HL-60/S4 treated with retinoic acid at 250 ng/mL for 4 days and 3 days (cell line): ENCODE results near the gene HPSE2.
"Not testable (repeated sequence)": the region's sequence is repeated elsewhere in the genome, so short reads cannot be mapped to it uniquely, and the experiment has no call there.

ENCODE experiments used
- in situ Hi-C: fragments of 300-500 bp; cut with MboI; formaldehyde crosslinking; loops from 2 replicates; pipeline ENCODE4 v1.7.0; 2022; ENCODE audit warnings: low sequenced_read_pairs

The HPSE2 gene

GRCh38 chr10:99235658-99236626 is at the start of gene HPSE2:
Gene HPSE2, minus strand, starts transcription at chr10:99235852.
- in situ Hi-C loops = no loop called here

GRCh38 chr10:99280472-99280871 is 44.8 kb upstream of the HPSE2 start:
- in situ Hi-C loops = no loop called here

DNA sequence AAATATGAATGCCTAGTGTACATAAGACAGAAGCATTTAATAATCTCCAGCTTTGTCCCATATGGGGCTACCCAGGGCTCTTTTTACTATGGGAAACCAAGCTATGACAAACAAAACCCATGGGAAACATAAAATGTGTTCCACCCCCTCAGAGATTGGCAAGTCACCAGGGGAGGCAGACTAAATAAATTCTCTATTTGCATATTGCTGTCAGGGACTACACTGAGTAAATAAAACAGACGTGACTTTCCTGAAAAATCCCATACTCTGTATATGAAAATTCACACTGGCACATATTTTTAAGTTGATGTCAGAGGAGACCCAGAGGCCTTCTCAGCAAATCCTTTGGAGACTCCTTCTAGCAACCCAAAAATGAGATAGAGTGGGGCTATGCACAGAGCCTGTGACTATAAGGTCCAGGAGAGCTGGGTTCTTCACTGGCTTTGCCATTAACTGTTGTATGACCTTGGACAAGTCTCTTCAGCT is 44.0 kb upstream of the HPSE2 start:
- in situ Hi-C loops = no loop called here

- in situ Hi-C loops = no loop called here
These were observed 41.3 kb upstream of the HPSE2 start for GRCh38 chr10:99276848-99277486.

DNA sequence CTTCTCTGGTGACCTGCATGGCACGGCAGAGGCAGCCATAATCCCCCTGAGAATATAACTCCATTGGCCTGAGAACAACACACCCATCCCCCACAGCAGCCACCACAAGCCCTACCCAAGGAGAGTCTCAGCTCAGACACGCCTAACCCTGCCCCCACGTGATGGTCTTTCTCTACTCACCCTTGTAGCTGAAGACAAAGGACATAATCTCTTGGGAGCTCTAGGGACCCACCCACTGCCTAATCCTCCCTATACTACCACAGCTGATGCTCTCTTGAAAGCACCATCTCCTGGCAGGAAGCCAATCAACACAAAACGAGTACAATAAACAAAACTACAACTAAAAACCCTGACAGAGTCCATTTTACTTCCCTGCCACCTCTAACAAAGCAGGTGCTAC is 30.7 kb upstream of the HPSE2 start:
- in situ Hi-C loops = loop anchor here (25.0 kb wide), 1 partner anchor 804 kb away; no protein-coding TSS in a partner anchor

GRCh38 chr10:99248824-99249223 is 13.2 kb upstream of the HPSE2 start:
- in situ Hi-C loops = no loop called here

DNA sequence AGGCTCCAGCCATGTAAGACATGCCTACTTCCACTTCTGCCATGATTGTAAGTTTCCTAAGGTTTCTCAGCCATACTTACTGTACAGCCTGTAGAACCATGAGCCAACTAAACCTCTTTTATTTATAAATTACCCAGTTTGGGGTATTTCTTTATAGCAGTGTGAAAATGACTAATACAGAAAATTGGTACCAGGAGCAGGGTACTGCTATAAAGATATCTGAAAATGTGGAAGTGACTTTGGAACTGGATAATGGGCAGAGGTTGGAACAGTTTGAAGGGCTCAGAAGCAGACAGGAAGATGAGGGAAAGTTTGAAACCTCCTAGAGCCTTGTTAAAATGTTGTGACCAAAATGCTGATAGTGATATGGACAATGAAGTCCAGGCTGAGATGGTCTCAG is 12.2 kb upstream of the HPSE2 start:
- in situ Hi-C loops = not testable (repeated sequence)

DNA sequence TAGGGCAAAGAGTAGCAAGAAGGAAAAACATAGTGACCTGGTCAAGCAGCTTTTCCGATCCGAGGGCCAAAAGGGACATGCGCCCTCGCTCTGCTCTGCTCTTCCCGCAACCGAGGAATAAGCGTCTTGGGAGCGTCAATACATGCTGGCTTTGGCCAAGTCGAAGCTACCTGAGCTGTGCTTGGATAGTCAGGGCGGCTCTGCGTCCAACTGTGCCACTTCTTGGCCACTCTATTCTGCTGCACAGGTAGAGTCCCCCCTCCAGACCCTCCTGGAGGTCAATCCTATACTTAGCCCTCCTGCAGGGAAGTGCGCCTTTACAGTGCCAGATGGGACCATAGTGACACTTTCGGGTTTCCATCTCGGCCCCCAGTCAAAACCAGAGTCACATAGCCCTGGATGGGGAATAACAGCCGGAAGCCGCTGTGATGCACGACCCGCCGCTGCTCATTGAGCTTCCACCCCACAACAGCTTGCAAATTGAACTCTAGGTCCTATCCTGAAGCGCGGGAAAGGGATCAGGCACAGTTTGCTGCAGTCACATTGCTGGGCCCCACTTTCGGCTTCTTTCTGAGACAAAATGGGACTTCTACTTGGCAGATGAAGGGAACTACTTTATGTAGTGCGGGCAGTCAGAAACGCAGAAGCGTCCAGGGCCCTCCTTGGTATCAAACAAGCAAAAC is 1.1 kb upstream of the HPSE2 start:
- in situ Hi-C loops = no loop called here

DNA sequence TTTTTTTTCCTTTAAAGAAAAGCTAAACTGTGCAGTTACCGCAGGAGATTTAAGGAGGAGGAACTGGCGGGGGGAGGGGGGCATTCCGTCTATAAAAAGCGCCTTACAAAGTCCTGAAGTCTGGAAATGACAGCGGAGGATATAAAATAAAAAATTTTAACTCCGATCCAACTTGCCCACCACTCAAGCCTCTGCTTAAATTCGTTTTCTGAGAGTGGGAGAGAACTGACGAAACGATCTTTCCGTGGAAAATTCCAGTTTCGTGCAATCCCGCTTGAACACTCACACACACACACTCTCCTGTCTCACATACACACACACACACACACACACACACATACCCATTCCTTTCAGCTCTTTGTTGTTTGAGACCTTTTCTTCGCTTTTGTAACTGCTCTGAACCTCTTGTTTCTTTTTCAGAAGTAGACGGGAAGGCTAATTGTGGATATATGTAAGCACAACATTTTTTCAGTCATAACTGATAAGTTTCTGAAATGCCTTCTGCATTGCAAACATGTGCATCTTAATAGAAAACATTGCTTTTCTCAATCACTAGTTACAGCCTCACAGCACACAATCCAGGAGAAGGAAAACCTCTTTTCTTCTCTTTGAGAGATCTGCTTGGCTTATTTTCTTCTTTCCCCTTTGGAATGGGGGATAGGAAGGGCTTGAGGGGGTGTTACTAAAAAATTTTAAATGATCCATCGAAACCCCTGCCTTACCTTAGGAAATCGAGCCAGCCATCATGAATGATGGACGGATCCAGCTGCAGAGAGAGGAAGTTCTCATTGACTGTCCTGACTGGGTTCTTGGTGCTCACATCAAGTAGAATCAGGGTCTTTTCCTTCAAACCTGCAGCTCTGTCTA is 628 bp downstream of the HPSE2 start:
- in situ Hi-C loops = no loop called here

DNA sequence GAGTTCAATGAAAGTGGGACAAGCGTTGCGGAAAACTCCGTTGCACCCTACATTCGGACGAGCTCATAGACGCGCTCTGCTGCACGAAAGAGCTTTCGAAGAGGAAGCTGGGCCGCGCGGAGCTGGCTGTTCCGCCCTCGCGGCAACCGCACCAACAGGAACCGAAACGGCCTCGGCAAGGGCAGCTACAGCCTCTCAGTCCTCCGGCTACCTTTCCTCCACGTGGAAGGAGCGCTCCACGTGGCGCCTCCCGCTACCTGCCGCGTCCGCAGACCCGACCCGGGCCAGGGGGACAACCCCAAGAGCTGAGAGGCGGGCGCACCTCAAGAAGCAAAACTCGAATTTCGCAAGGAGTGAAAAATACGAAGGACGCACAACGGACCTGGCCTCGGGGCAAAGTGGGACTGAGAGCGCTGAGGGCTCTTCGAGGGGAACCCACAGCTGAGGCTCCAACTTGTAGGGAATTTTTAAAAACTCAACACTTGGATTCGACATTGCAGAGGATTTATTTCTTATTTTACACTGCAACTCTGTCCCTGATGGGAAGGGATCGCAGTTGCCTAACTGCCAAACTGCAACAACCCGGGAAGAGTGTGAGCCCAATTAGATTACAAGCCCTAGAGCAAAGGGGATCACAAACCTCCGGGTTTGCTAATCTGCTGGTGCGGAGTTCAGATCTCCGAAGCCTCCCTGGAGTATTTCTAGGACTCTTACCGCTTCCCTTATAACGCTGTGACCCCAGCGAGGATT is 1.4 kb downstream of the HPSE2 start:
- in situ Hi-C loops = no loop called here

GRCh38 chr10:99233689-99234037 is 2.0 kb downstream of the HPSE2 start:
- in situ Hi-C loops = no loop called here

GRCh38 chr10:99233000-99233688 is 2.5 kb downstream of the HPSE2 start:
- in situ Hi-C loops = no loop called here

- in situ Hi-C loops = no loop called here
These were observed 3.2 kb downstream of the HPSE2 start for GRCh38 chr10:99232360-99232999.

DNA sequence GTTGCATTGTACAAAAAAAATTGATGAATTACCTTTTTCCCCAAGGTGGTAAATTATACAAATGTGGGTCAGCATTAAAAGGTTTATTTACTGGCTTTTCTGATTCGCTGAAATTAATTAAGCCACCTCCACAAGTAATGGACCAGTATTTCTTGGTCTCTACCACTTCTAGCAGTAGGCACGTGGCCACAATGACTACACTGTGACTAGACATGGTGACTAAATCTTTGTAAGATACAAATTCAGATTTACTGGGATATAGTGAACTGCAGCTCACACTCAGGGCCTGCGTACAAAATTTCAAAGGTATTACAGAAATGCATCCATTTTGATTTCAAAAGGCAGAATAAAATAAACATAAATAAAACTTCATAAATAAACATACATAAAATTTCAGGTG is 10.9 kb downstream of the HPSE2 start:
- in situ Hi-C loops = no loop called here

- in situ Hi-C loops = no loop called here
These were observed 28.3 kb downstream of the HPSE2 start for GRCh38 chr10:99207340-99207739.

- in situ Hi-C loops = no loop called here
These were observed 32.3 kb downstream of the HPSE2 start for GRCh38 chr10:99203310-99203709.

DNA sequence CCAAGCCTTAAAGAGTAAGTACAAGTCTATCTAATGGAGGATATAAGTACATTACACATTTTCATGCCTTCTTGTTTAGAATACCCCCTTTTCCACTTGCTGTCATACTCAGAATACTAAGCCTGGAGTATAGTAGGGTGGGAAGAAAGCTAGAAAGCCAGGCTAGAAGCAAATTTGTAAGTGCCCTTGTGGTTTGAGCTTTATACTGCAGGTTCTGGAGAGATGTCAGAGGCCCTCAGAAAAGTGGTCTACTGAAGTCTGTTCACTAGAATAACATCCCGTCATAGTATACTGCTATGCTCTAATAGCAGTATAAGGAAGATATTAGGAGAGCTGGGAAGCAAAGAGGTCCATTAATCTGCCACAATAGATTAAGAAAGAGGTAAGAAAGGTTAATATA is 62.7 kb downstream of the HPSE2 start:
- in situ Hi-C loops = no loop called here

GRCh38 chr10:99172128-99172738 is 63.4 kb downstream of the HPSE2 start:
- in situ Hi-C loops = no loop called here
